GM18505 (cell line): ENCODE data around the gene PRSS58.

ENCODE experiments used
- ATAC-seq: cut with Tn5 transposase; IDR thresholded peaks from one replicate; pipeline ENCODE4 v1.9.1; 2021; ENCODE audit not compliant: unreplicated experiment
- POLR2A ChIP-seq: IDR thresholded peaks from 4 replicates; pipeline ENCODE4 v1.6.1; 2011; ENCODE audit warnings: borderline replicate concordance; ENCODE audit not compliant: insufficient read depth, insufficient read length; ENCODE audit errors: extremely low read depth

PRSS58 gene

DNA sequence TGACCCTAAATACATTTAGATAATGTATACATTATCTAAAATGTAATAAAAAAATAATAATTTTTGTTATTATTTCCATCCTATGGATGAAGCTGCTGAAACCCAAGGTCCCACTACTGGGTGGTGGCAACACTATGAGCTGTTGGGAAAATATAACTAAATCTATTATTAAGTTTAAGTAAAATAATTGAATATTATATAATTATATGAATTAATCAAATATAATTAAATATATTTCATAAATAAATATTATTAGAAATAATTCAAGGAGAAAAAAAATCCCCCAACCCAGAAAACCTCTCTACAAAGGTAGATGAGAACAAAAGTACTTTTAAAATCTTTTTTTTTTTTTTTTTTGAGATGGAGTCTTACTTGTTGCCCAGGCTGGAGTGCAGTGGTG, 7.9 kb downstream of the PRSS58 start:
- no peak for TF ChIP-seq POLR2A
- no peak for ATAC-seq

DNA sequence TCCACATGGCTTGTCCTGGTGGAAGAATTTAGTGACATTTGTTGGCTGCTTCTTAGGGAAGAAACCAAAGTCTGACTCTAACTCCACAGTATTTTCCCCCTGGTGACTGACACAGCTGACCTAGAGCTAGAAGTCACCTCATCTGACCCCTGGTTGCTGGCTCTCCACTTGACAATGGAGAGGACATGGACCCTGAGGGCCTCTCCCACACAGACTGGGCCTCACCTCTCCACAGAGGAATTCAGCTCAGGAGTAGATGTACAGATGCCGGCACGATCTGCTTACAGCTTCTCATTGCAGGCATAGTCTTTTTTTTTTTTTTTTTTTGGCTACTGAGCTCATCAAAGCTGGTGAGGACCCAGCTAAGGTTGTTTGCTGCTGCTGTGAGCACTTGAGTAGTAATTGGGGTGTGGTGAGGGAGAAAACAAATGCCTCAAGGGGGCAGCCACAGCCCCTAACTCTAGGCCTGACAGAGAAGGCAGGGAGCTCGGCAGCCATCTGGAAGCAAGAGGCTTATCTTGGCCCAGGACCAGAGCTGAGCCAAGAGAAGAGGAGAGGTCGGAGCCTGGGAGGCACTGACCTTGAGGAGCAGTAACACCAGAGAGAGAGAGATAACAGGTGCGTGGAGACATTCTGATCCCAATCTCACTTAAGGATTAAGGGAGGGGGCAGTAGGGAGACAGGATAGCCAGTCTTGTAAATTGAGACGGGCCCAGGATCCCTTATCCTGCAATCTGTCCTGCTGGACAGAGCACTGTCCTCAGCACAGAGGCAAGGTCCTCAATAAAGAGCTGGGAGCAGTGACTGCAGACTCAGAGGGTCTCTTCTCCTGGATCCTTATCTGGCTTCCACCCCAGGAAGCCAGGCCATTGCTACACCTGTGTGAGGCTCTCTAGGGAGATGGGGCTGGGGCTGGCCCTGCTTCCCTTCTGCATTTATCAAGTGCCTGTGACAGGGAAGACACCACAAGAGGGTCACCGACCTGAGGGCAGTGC, 9.4 kb downstream of the PRSS58 start:
- ATAC-seq = no peak
- no peak for TF ChIP-seq POLR2A

DNA sequence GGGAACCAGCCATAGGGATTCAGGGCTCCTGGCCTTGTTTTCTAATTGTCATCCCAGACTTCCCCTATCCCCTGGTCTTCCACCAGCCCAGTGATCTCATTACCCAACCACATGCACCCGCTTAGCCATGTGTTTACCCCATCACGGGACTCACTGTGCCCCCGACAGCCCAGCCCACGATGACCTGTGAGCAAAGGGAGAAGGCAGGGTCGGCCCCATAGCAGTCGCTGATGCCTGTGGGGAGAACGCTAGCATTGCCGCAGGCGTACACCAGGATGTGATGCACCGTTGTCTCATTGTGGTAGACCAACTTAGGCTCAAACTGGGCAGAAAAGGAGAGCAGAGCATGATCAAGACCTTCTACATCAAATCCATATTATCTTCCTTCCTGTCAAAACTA, 14.0 kb downstream of the PRSS58 start:
- TF ChIP-seq POLR2A = no peak
- no peak for ATAC-seq

DNA sequence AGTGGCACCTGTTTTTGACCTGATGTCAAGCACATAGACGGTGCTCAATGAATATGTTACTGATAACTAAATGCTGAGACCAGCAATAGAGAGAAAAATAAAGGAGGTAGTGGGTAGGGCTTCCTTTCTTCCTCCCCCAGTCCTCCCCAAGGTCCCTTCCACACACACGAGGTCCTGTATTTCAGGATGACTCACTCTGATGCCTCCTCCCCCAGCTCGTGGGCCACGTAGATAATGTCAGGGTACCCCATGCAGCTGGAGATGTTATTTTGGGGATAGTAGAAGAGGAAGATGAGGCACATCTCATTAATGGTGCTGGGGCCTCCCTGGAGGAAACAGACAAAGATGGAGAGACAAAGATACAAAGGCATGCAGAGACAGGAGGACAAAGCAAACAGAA, 17.3 kb downstream of the PRSS58 start:
- TF ChIP-seq POLR2A = no peak
- no peak for ATAC-seq

DNA sequence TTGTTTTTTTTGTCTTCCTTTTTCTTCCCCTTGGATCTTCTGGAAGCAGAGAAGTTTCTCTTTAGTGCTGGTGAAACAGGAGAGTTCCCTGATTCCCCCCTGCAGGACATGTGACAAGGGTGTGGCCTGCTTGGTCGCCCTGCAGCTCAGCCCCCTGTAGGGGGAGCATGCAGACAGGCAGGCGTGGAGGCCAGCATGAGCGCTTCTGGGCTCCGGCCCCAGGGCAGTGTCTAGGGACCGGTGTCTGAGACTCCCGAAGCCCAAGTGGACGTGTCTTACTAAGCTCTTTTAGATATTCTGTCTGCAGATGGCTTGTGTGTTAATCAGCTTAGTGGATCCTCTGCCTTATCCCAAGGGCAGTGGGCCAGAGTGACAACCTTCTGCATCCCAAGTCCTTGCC, 26.1 kb downstream of the PRSS58 start:
- no peak for TF ChIP-seq POLR2A
- ATAC-seq = no peak

DNA sequence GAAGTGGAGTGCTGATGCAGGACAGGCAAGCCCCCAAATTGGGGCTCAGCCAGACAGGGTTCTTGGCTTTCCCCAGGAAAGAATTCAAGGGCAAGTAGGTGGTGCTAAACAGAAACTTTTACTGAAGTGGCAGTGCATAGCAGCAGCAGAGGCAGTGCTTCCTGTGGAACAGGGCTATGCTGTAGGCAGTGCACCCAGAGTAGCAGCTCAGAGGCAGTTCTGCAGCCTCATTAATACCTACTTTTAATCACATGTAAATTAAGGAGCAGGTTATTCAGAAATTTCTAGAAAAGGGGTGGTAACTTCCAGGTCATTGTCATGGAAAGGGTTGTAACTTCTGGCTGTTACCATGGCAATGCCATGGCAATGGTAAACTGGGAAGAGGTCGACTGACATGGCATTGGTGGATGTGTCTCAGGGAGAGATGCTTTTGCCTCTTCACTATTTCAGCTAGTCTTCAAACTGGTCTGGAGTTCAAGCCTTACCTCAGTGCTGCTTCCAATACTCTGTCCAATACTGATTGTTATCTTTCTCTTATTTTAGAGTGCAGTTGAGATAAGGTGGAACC, 29.2 kb downstream of the PRSS58 start:
- ATAC-seq = no peak
- TF ChIP-seq POLR2A = no peak
